Endothelial cell (in vitro differentiated cells): ENCODE measurements around the gene GIPC2. TPM values are rescaled to one million over a fixed set of nuclear protein-coding genes. Genes with fewer than 3 reads are reported as not detected.
"Not testable (repeated sequence)": the region's sequence is repeated elsewhere in the genome, so short reads cannot be mapped to it uniquely, and the experiment has no call there.

Source experiments
- DNase-seq: peaks from one replicate; pipeline ENCODE4 v3.0.0; 2021; ENCODE audit warnings: low spot score
- H3K27ac Mint-ChIP-seq: one replicate; pipeline ENCODE4 v1.8.0; 2021; ENCODE audit warnings: mixed read lengths, inconsistent platforms; ENCODE audit not compliant: unreplicated experiment
- H3K27me3 Mint-ChIP-seq: one replicate; pipeline ENCODE4 v1.8.0; 2021; ENCODE audit warnings: mild to moderate bottlenecking, moderate library complexity, mixed read lengths, inconsistent platforms; ENCODE audit not compliant: unreplicated experiment
- H3K36me3 Mint-ChIP-seq: one replicate; pipeline ENCODE4 v1.8.0; 2021; ENCODE audit warnings: mild to moderate bottlenecking, low read depth, mixed read lengths, inconsistent platforms; ENCODE audit not compliant: unreplicated experiment
- H3K4me1 Mint-ChIP-seq: one replicate; pipeline ENCODE4 v1.8.0; 2021; ENCODE audit warnings: mild to moderate bottlenecking, mixed read lengths, inconsistent platforms; ENCODE audit not compliant: unreplicated experiment
- H3K4me3 Mint-ChIP-seq: one replicate; pipeline ENCODE4 v1.8.0; 2021; ENCODE audit warnings: mild to moderate bottlenecking, mixed read lengths, inconsistent platforms; ENCODE audit not compliant: unreplicated experiment
- H3K9me3 Mint-ChIP-seq: one replicate; pipeline ENCODE4 v1.8.0; 2021; ENCODE audit warnings: mixed read lengths, inconsistent platforms; ENCODE audit not compliant: unreplicated experiment
- total RNA-seq: library from RNA; stranded (reverse); fragmentation: NEBNext Ultra II Directional; extraction: Animal tissue kit (Norgen Biotek cat#: 25700); gene quantifications from one replicate; pipeline ENCODE4 v1.2.1, GENCODE V29; 2021; ENCODE audit not compliant: unreplicated experiment
- TF ChIP-seq, protein P1 (sequence below): fragments of 200-600 bp; sonication (generic); IDR thresholded peaks from one replicate; pipeline ENCODE4 v1.5.0; 2021; ENCODE audit warnings: antibody characterized with exemption; ENCODE audit not compliant: unreplicated experiment

The GIPC2 gene
- total RNA-seq, 1 donor from 2014 or later, result 2.9 TPM

DNA sequence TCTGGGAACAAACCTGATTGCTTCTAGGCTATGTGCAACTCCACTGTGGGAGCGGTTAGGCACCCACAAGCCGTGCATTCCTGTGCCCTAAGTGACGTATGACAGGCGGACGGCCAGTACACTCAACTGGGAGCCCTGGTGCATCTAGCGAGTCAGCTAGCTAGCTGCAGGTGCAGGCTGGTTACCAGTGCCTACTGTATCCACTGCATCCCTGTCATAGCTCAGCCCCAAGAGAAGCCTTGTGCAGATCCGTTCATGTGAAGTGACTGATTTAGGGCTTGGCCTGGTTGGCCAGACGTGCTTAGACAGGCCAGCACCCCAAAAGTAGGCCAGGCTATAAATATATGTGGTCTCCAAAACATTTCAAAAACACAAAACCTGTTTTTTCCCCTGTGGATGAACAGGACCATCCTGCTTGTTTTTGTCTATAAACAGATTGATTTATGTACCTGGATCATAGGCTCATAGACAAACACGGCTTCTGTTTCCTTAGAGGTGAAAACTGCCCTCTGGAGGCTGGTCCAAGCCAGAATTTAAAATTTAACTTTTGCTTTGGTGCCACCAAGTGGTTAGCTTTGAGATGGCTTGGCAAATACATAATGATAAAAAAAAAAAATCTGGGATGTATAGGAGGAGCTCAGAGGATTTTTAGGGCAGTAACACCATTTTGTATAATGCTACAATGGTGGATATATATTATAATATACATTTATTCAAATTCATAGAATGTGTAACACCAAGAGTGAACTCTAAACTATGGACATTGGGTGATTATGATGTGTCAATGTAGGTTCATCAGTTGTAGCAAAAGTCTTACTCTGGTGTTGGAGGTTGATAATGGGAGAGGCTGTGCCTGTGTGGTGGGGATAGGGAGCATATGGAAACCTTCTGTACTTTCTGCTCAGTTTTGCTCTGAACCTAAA is 68.5 kb downstream of the GIPC2 start:
- no peaks in the 10 kb centered on the region for H3K9me3 Mint-ChIP-seq
- H3K36me3 Mint-ChIP-seq, result no peaks in the 10 kb centered on the region
- peak; percentile 65 for DNase-seq
- H3K4me1 Mint-ChIP-seq, result peaks cover 2% of the 10 kb centered on the region
- no peak overlapping the region for H3K27ac Mint-ChIP-seq
- no peak overlapping the region for H3K4me3 Mint-ChIP-seq
- TF ChIP-seq, protein P1, sequence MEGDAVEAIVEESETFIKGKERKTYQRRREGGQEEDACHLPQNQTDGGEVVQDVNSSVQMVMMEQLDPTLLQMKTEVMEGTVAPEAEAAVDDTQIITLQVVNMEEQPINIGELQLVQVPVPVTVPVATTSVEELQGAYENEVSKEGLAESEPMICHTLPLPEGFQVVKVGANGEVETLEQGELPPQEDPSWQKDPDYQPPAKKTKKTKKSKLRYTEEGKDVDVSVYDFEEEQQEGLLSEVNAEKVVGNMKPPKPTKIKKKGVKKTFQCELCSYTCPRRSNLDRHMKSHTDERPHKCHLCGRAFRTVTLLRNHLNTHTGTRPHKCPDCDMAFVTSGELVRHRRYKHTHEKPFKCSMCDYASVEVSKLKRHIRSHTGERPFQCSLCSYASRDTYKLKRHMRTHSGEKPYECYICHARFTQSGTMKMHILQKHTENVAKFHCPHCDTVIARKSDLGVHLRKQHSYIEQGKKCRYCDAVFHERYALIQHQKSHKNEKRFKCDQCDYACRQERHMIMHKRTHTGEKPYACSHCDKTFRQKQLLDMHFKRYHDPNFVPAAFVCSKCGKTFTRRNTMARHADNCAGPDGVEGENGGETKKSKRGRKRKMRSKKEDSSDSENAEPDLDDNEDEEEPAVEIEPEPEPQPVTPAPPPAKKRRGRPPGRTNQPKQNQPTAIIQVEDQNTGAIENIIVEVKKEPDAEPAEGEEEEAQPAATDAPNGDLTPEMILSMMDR, result peak; percentile 92
- peaks cover 4% of the 10 kb centered on the region for H3K27me3 Mint-ChIP-seq

DNA sequence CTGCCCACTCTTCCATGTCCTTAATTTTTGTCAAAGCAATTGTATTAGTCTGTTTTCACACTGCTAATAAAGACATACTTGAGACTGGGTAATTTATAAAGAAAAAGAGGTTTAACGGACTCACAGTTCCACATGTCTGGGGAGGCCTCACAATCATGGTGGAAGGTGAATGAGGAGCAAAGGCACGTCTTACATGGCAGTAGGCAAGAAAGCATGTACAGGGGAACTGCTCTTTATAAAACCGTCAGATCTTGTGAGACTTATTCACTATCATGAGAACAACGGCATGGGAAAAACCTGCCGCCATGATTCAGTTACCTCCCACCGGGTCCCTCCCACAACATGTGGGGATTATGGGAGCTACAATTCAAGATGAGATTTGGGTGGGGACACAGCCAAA is 74.7 kb downstream of the GIPC2 start:
- H3K4me1 Mint-ChIP-seq, H3K36me3 Mint-ChIP-seq: not testable (repeated sequence)

DNA sequence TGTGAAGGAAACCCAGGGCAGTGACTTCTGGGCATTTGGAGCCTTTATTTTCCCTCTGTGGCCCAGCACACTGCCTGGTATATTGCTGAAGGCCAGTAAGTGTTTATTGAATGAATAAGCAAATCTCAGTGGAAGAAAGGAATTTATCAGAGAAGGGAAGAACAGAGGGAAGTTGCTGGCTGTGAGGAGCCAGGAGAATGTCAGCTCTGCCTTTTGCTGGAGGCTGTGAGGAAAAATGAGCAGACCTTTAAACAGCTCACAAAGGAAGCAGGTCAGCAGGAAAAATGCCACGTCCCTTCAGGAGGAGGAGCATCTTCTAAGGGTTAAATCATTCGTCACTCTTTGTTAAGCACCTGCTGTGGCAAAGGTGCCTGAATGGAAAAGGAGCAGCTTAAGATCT is 75.9 kb downstream of the GIPC2 start:
- no peaks in the 10 kb centered on the region for H3K27me3 Mint-ChIP-seq
- H3K4me3 Mint-ChIP-seq, result no peak overlapping the region
- H3K9me3 Mint-ChIP-seq, result no peaks in the 10 kb centered on the region
- no peaks in the 10 kb centered on the region for H3K36me3 Mint-ChIP-seq
- DNase-seq, result no peak
- TF ChIP-seq, protein P1, result no peak
- H3K4me1 Mint-ChIP-seq, result no peaks in the 10 kb centered on the region
- no peak overlapping the region for H3K27ac Mint-ChIP-seq

More for the DNA sequence above, 74.7 kb downstream of the GIPC2 start:
- DNase-seq, H3K27ac Mint-ChIP-seq, H3K9me3 Mint-ChIP-seq, H3K27me3 Mint-ChIP-seq, H3K4me3 Mint-ChIP-seq: not testable (repeated sequence)

DNA sequence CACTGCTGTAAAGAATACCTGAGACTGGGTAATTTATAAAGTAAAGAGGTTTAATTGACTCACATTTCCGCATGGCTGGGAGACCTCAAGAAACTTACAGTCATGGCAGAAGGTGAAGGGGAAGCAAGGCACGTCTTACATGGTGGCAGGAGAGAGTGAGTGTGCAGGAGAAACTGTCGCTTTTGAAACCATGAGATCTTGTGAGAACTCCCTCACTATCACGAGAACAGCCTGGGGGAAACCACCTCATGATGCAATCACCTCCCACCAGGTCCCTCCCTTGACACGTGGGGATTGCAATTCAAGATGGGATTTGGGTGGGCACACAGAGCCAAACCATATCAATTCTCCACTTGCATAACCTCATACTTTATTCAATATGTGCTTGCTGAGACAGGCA is 76.6 kb downstream of the GIPC2 start:
- no peaks in the 10 kb centered on the region for H3K36me3 Mint-ChIP-seq
- no peak for DNase-seq
- H3K4me1 Mint-ChIP-seq, result no peaks in the 10 kb centered on the region
- TF ChIP-seq, protein P1, result no peak
- H3K27ac Mint-ChIP-seq, result no peak overlapping the region
- no peak overlapping the region for H3K4me3 Mint-ChIP-seq
- H3K27me3 Mint-ChIP-seq, result no peaks in the 10 kb centered on the region
- no peaks in the 10 kb centered on the region for H3K9me3 Mint-ChIP-seq

DNA sequence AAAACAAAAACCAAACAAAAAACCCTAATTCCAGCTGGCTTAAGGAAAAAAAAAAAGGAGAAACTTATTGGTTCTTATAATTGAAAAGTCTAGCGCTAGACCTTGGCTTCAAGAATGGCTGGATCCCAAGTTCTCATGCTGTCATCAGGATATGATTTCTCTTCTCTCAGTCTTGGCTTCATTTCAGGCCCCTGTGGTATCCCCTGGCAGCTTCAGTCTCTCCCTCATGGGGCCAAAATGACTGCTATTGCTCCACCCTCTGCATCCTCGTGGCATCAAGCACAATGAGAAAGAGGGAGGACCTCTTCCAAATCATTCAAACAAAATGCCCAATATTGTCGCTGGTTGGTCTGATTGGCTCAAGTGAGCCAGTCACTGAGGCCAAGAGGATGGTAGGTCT is 80.7 kb downstream of the GIPC2 start:
- H3K27me3 Mint-ChIP-seq, result no peaks in the 10 kb centered on the region
- H3K27ac Mint-ChIP-seq, result no peak overlapping the region
- H3K4me1 Mint-ChIP-seq, result no peaks in the 10 kb centered on the region
- TF ChIP-seq, protein P1, result no peak
- no peak overlapping the region for H3K4me3 Mint-ChIP-seq
- no peak for DNase-seq
- no peaks in the 10 kb centered on the region for H3K36me3 Mint-ChIP-seq
- H3K9me3 Mint-ChIP-seq, result no peaks in the 10 kb centered on the region
